Caco-2 (cell line): ENCODE data around the gene BPIFA2. TPM values are rescaled to one million over a fixed set of nuclear protein-coding genes. Genes with fewer than 3 reads are reported as not detected.

Source experiments
- BruUV-seq: library from RNA; stranded (reverse); fragments of 400-500 nt; replicated peaks from 2 replicates; lab custom pipeline; 2021; lab: Mats Ljungman, UMichigan
- CTCF ChIA-PET: fragments of 300-600 bp; sonication (Branson Sonifier 250); formaldehyde crosslinking; loops from one replicate; lab custom pipeline; 2022; ENCODE audit warnings: antibody characterized with exemption; lab: Charles Lee
- POLR2A ChIA-PET: fragments of 300-600 bp; sonication (Branson Sonifier 250); formaldehyde crosslinking; loops from one replicate; lab custom pipeline; 2022; ENCODE audit warnings: antibody characterized with exemption; lab: Charles Lee
- DNase-seq, 2 experiments: peaks; one replicate each; pipeline versions ENCODE4 v3.0.0 to v3.0.0-alpha.2; 2020 to 2022
- H3K27me3 ChIP-seq: replicated peaks from 2 replicates; pipeline ENCODE4 v1.6.0; 2011; ENCODE audit warnings: low read length; ENCODE audit not compliant: control insufficient read depth, insufficient read depth
- H3K36me3 ChIP-seq: 2 replicates; pipeline ENCODE4 v1.5.1; 2011; ENCODE audit warnings: low read length; ENCODE audit not compliant: control insufficient read depth, insufficient read depth
- H3K4me1 ChIP-seq: fragments of 250-450 bp; sonication (Bioruptor Pico); 2 replicates; pipeline ENCODE4 v1.5.1; 2020; ENCODE audit warnings: mild to moderate bottlenecking
- H3K4me3 ChIP-seq: 2 replicates; pipeline ENCODE4 v1.5.1; 2011; ENCODE audit warnings: low read depth, mild to moderate bottlenecking, control low read depth, low read length
- H3K9me3 ChIP-seq: fragments of 250-450 bp; sonication (Bioruptor Pico); 2 replicates; pipeline ENCODE4 v1.5.1; 2020; ENCODE audit warnings: mild to moderate bottlenecking, moderate library complexity
- H3K27ac Mint-ChIP-seq: one replicate; pipeline ENCODE4 v1.8.0; 2022; ENCODE audit warnings: mixed read lengths; ENCODE audit not compliant: unreplicated experiment
- H3K27me3 Mint-ChIP-seq: one replicate; pipeline ENCODE4 v1.8.0; 2022; ENCODE audit warnings: mixed read lengths; ENCODE audit not compliant: insufficient read depth, unreplicated experiment
- H3K36me3 Mint-ChIP-seq: one replicate; pipeline ENCODE4 v1.8.0; 2022; ENCODE audit warnings: mild to moderate bottlenecking, mixed read lengths; ENCODE audit not compliant: insufficient read depth, unreplicated experiment
- H3K4me1 Mint-ChIP-seq: one replicate; pipeline ENCODE4 v1.8.0; 2022; ENCODE audit warnings: low read depth, mixed read lengths; ENCODE audit not compliant: unreplicated experiment
- H3K4me3 Mint-ChIP-seq: one replicate; pipeline ENCODE4 v1.8.0; 2022; ENCODE audit warnings: mild to moderate bottlenecking, moderate library complexity, mixed read lengths; ENCODE audit not compliant: unreplicated experiment
- H3K9me3 Mint-ChIP-seq: one replicate; pipeline ENCODE4 v1.8.0; 2022; ENCODE audit warnings: mixed read lengths; ENCODE audit not compliant: unreplicated experiment
- CTCF ChIP-seq, 2 experiments: fragments of 200-600 bp in 1 of 2; IDR thresholded peaks; 1 replicate in 1 of 2; 2 replicates in 1 of 2; pipeline versions ENCODE4 v1.5.1 to v1.8.0; 2011 to 2022; ENCODE audit warnings: antibody characterized with exemption in 1 of 2, control low read depth in 1 of 2, inconsistent platforms in 1 of 2, low read depth in 1 of 2, low read length in 1 of 2, mild to moderate bottlenecking in 1 of 2, moderate library complexity in 1 of 2; ENCODE audit not compliant: insufficient read depth in 1 of 2, severe bottlenecking in 1 of 2, unreplicated experiment in 1 of 2
- intact Hi-C: fragments of 100-400 bp; cut with micrococcal nuclease; formaldehyde crosslinking; loops from one replicate; pipeline ENCODE4 v1.10.0; 2022; ENCODE audit not compliant: unreplicated experiment
- total RNA-seq: library from RNA; stranded (reverse); gene quantifications from 2 replicates; pipeline ENCODE4 v1.2.3, GENCODE V29; 2022

The BPIFA2 gene
- total RNA-seq, 1 experiment from 2014 or later, result not detected

GRCh38 chr20:33159713-33160112, 8.2 kb upstream of the BPIFA2 start:
- Mint-ChIP-seq H3K9me3 (no peaks in the 10 kb centered on the region), H3K27me3 (peaks cover 6% of the 10 kb centered on the region), H3K4me3 (no peak overlapping the region), H3K4me1 (no peaks in the 10 kb centered on the region), H3K36me3 (no peaks in the 10 kb centered on the region), H3K27ac (no peak overlapping the region)
- no TSS peak for BruUV-seq
- H3K27me3 ChIP-seq, result no peaks in the 10 kb centered on the region; the same call in none of the 2 replicates
- CTCF ChIA-PET, result interaction anchor here (0.6 to 1.5 kb wide), 2 partner anchors 63 to 460 kb away, joined by 3 to 6 read pairs; no protein-coding TSS in a partner anchor
- DNase-seq, result no peak
- H3K9me3 ChIP-seq, result no peaks in the 10 kb centered on the region
- POLR2A ChIA-PET, result no interaction called here
- H3K4me1 ChIP-seq, result no peaks in the 10 kb centered on the region
- H3K36me3 ChIP-seq, result no peaks in the 10 kb centered on the region
- TF ChIP-seq CTCF (IDR thresholded peaks at IDR 0.05; ENCODE audit: insufficient read depth in 1 of 2, low read depth in 1 of 2, low read length in 1 of 2, severe bottlenecking in 1 of 2, unreplicated experiment in 1 of 2), result no peak
- intact Hi-C loops, result no loop called here
- H3K4me3 ChIP-seq, result no peak overlapping the region

DNA sequence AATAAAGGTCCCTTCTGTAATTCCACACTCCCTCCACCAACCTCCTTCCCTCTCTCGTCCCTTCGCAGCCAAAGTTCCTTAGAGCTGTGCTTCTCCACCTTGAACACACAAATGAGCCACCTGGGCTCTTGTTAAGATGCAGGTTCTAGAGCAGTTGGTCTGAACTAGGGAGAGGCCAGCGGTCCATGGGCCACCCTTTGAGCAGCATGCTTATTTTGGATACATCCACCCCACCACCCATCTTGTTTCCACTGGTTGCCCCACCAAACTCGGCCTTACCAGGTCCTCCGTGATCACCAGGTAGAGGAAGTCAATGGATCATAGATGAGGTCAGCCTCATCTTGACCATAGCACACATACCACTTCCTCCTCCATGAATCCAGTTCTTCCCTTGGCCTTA, 7.3 kb upstream of the BPIFA2 start:
- Histone ChIP-seq H3K36me3 (no peaks in the 10 kb centered on the region), H3K4me1 (no peaks in the 10 kb centered on the region), H3K9me3 (no peaks in the 10 kb centered on the region), H3K4me3 (no peak overlapping the region), H3K27me3 (no peaks in the 10 kb centered on the region; the same call in none of the 2 replicates)
- Mint-ChIP-seq H3K4me3 (no peak overlapping the region), H3K4me1 (no peaks in the 10 kb centered on the region), H3K36me3 (no peaks in the 10 kb centered on the region), H3K27me3 (peaks cover 6% of the 10 kb centered on the region), H3K27ac (no peak overlapping the region), H3K9me3 (no peaks in the 10 kb centered on the region)
- POLR2A ChIA-PET, result no interaction called here
- CTCF ChIA-PET, result no interaction called here
- no TSS peak for BruUV-seq
- intact Hi-C loops, result no loop called here
- no peak for TF ChIP-seq CTCF (IDR thresholded peaks at IDR 0.05; ENCODE audit: insufficient read depth in 1 of 2, low read depth in 1 of 2, low read length in 1 of 2, severe bottlenecking in 1 of 2, unreplicated experiment in 1 of 2)
- DNase-seq, result no peak

- ChIA-PET CTCF (no interaction called here), POLR2A (no interaction called here)
- Mint-ChIP-seq H3K27me3 (peaks cover 4% of the 10 kb centered on the region), H3K9me3 (no peaks in the 10 kb centered on the region), H3K27ac (no peak overlapping the region), H3K36me3 (no peaks in the 10 kb centered on the region), H3K4me3 (no peak overlapping the region), H3K4me1 (no peaks in the 10 kb centered on the region)
- Histone ChIP-seq H3K4me3 (no peak overlapping the region), H3K27me3 (no peaks in the 10 kb centered on the region), H3K9me3 (no peaks in the 10 kb centered on the region), H3K36me3 (no peaks in the 10 kb centered on the region), H3K4me1 (no peaks in the 10 kb centered on the region)
- no TSS peak for BruUV-seq
- intact Hi-C loops, result no loop called here
- DNase-seq, result no peak
- TF ChIP-seq CTCF (IDR thresholded peaks at IDR 0.05; ENCODE audit: insufficient read depth in 1 of 2, low read depth in 1 of 2, low read length in 1 of 2, severe bottlenecking in 1 of 2, unreplicated experiment in 1 of 2), result no peak
These were observed 5.6 kb upstream of the BPIFA2 start for GRCh38 chr20:33162313-33162712.
